Activated naive CD8-positive, alpha-beta T cell treated with anti-CD3 and anti-CD28 coated beads, Interleukin-2, amount 10 ng/mL, durations not matched to agents 7 days and 5 days (primary cell): ENCODE measurements around the gene PIK3CD. TPM values are rescaled to one million over a fixed set of nuclear protein-coding genes. Genes with fewer than 3 reads are reported as not detected.
"Not testable (repeated sequence)": the region's sequence is repeated elsewhere in the genome, so short reads cannot be mapped to it uniquely, and the experiment has no call there.

Experiments
- ATAC-seq: fragments of 150-1000 bp; cut with Tn5 transposase; one replicate; pipeline ENCODE4 v1.10.0; 2021; ENCODE audit warnings: low read depth, moderate library complexity
- POLR2A ChIA-PET: fragments of 350-600 bp; sonication (Branson Sonifier 250); formaldehyde crosslinking; loops from one replicate; lab custom pipeline; 2021; ENCODE audit warnings: antibody characterized with exemption; lab: Charles Lee
- DNase-seq: peaks from one replicate; pipeline ENCODE4 v3.0.0; 2021
- H3K27ac Mint-ChIP-seq: one replicate; pipeline ENCODE4 v1.8.0; 2022; ENCODE audit warnings: mild to moderate bottlenecking, mixed read lengths
- H3K27me3 Mint-ChIP-seq: one replicate; pipeline ENCODE4 v1.8.0; 2022; ENCODE audit warnings: mild to moderate bottlenecking, moderate library complexity, mixed read lengths
- H3K36me3 Mint-ChIP-seq: one replicate; pipeline ENCODE4 v1.8.0; 2021; ENCODE audit warnings: mild to moderate bottlenecking, mixed read lengths
- H3K4me1 Mint-ChIP-seq: one replicate; pipeline ENCODE4 v1.8.0; 2021; ENCODE audit warnings: mixed read lengths
- H3K4me3 Mint-ChIP-seq: one replicate; pipeline ENCODE4 v1.8.0; 2022; ENCODE audit warnings: mild to moderate bottlenecking, moderate library complexity, mixed read lengths
- H3K9me3 Mint-ChIP-seq: one replicate; pipeline ENCODE4 v1.8.0; 2021; ENCODE audit warnings: mixed read lengths
- total RNA-seq, 2 experiments: library from RNA; stranded (reverse); gene quantifications; one replicate each; pipeline ENCODE4 v1.2.3, GENCODE V29; 2021

Gene PIK3CD
- total RNA-seq, 2 experiments from 2014 or later: 250 TPM

GRCh38 chr1:9668080-9668479 is 16.5 kb downstream of the PIK3CD start:
- H3K4me1 Mint-ChIP-seq: peaks cover 44% of the 10 kb centered on the region
- ATAC-seq: no peak
- peaks cover 39% of the 10 kb centered on the region for H3K36me3 Mint-ChIP-seq
- POLR2A ChIA-PET: interaction anchor here (0.6 to 2.0 kb wide), 6 partner anchors 13 to 48 kb away, joined by 3 to 7 read pairs (median 5); partner anchors contain the start of gene PIK3CD
- no peaks in the 10 kb centered on the region for H3K27me3 Mint-ChIP-seq
- no peak for DNase-seq
- peak overlapping the region; percentile 25 for H3K27ac Mint-ChIP-seq
- H3K9me3 Mint-ChIP-seq: no peaks in the 10 kb centered on the region
- peak overlapping the region; percentile 35 for H3K4me3 Mint-ChIP-seq

- H3K36me3 Mint-ChIP-seq: peaks cover 39% of the 10 kb centered on the region
Measured at GRCh38 chr1:9670085-9670484, 18.6 kb downstream of the PIK3CD start.

GRCh38 chr1:9671377-9672140 is 20.0 kb downstream of the PIK3CD start:
- Mint-ChIP-seq H3K9me3 (no peaks in the 10 kb centered on the region), H3K27me3 (no peaks in the 10 kb centered on the region), H3K27ac (no peak overlapping the region), H3K36me3 (peaks cover 38% of the 10 kb centered on the region), H3K4me3 (no peak overlapping the region), H3K4me1 (peaks cover 51% of the 10 kb centered on the region)
- no peak for DNase-seq
- POLR2A ChIA-PET: interaction anchor here (0.6 to 1.0 kb wide), 3 partner anchors 12 to 16 kb away, joined by 3 read pairs; no protein-coding TSS in a partner anchor
- ATAC-seq: peak; percentile 19

More at GRCh38 chr1:9670085-9670484, 18.6 kb downstream of the PIK3CD start:
- ATAC-seq (no peak), DNase-seq (no peak)
- H3K4me3 Mint-ChIP-seq: no peak overlapping the region
- H3K4me1 Mint-ChIP-seq: peaks cover 51% of the 10 kb centered on the region
- H3K9me3 Mint-ChIP-seq: no peaks in the 10 kb centered on the region
- POLR2A ChIA-PET: interaction anchor here (0.7 to 1.0 kb wide), 2 partner anchors 11 to 12 kb away, joined by 3 to 5 read pairs; no protein-coding TSS in a partner anchor
- H3K27me3 Mint-ChIP-seq: no peaks in the 10 kb centered on the region
- peak overlapping the region; percentile 69 for H3K27ac Mint-ChIP-seq

GRCh38 chr1:9672444-9672843 is 20.9 kb downstream of the PIK3CD start:
- DNase-seq (no peak), ATAC-seq (no peak)
- Mint-ChIP-seq H3K27ac (peak overlapping the region; percentile 69), H3K9me3 (no peaks in the 10 kb centered on the region), H3K27me3 (no peaks in the 10 kb centered on the region), H3K36me3 (peaks cover 45% of the 10 kb centered on the region), H3K4me3 (no peak overlapping the region), H3K4me1 (peaks cover 58% of the 10 kb centered on the region)
- POLR2A ChIA-PET: interaction anchor here (1.0 kb wide), 1 partner anchor 14 kb away, joined by 3 read pairs; no protein-coding TSS in a partner anchor

- no peak overlapping the region for H3K4me3 Mint-ChIP-seq
- POLR2A ChIA-PET: interaction anchor here (0.9 to 1.8 kb wide), 4 partner anchors 10 to 46 kb away, joined by 3 to 5 read pairs (median 5); no protein-coding TSS in a partner anchor
- peaks cover 51% of the 10 kb centered on the region for H3K4me1 Mint-ChIP-seq
- DNase-seq: no peak
- peaks cover 45% of the 10 kb centered on the region for H3K36me3 Mint-ChIP-seq
- H3K27ac Mint-ChIP-seq: no peak overlapping the region
- no peak for ATAC-seq
- H3K9me3 Mint-ChIP-seq: no peaks in the 10 kb centered on the region
- H3K27me3 Mint-ChIP-seq: no peaks in the 10 kb centered on the region
Measured at GRCh38 chr1:9675393-9675792, 23.9 kb downstream of the PIK3CD start.

GRCh38 chr1:9676128-9676527 is 24.6 kb downstream of the PIK3CD start:
- H3K27ac Mint-ChIP-seq: peak overlapping the region; percentile 28
- POLR2A ChIA-PET: interaction anchor here (0.7 to 1.8 kb wide), 5 partner anchors 11 to 47 kb away, joined by 3 to 5 read pairs (median 3); no protein-coding TSS in a partner anchor
- ATAC-seq, H3K9me3 Mint-ChIP-seq, H3K27me3 Mint-ChIP-seq, DNase-seq: not testable (repeated sequence)
- H3K4me1 Mint-ChIP-seq: peaks cover 55% of the 10 kb centered on the region
- peak overlapping the region; percentile 38 for H3K4me3 Mint-ChIP-seq
- H3K36me3 Mint-ChIP-seq: peaks cover 41% of the 10 kb centered on the region

GRCh38 chr1:9676815-9677393 is 25.4 kb downstream of the PIK3CD start:
- Mint-ChIP-seq H3K4me3 (no peak overlapping the region), H3K27ac (peak overlapping the region; percentile 86), H3K36me3 (peaks cover 41% of the 10 kb centered on the region), H3K9me3 (no peaks in the 10 kb centered on the region), H3K27me3 (no peaks in the 10 kb centered on the region), H3K4me1 (peaks cover 55% of the 10 kb centered on the region)
- DNase-seq: no peak
- no peak for ATAC-seq
- POLR2A ChIA-PET: interaction anchor here (0.7 to 1.8 kb wide), 4 partner anchors 11 to 50 kb away, joined by 3 to 6 read pairs (median 5); no protein-coding TSS in a partner anchor

- H3K36me3 Mint-ChIP-seq: peaks cover 38% of the 10 kb centered on the region
- H3K27me3 Mint-ChIP-seq: no peaks in the 10 kb centered on the region
- DNase-seq: no peak
- POLR2A ChIA-PET: interaction anchor here (1.0 to 1.1 kb wide), 2 partner anchors 24 to 34 kb away, joined by 3 to 5 read pairs; no protein-coding TSS in a partner anchor
- no peaks in the 10 kb centered on the region for H3K9me3 Mint-ChIP-seq
- ATAC-seq: no peak
- peaks cover 50% of the 10 kb centered on the region for H3K4me1 Mint-ChIP-seq
- no peak overlapping the region for H3K27ac Mint-ChIP-seq
- H3K4me3 Mint-ChIP-seq: no peak overlapping the region
Measured at GRCh38 chr1:9680091-9680490, 28.6 kb downstream of the PIK3CD start.

GRCh38 chr1:9680828-9681227 is 29.3 kb downstream of the PIK3CD start:
- DNase-seq (no peak), ATAC-seq (no peak)
- Mint-ChIP-seq H3K9me3 (no peaks in the 10 kb centered on the region), H3K36me3 (peaks cover 39% of the 10 kb centered on the region), H3K27me3 (no peaks in the 10 kb centered on the region), H3K4me1 (peaks cover 52% of the 10 kb centered on the region), H3K27ac (peak overlapping the region; percentile 73), H3K4me3 (no peak overlapping the region)
- POLR2A ChIA-PET: interaction anchor here (1.0 to 2.0 kb wide), 4 partner anchors 10 to 50 kb away, joined by 3 to 7 read pairs (median 4); no protein-coding TSS in a partner anchor

- Mint-ChIP-seq H3K27ac (peak overlapping the region; percentile 26), H3K4me1 (peaks cover 49% of the 10 kb centered on the region), H3K4me3 (no peak overlapping the region), H3K9me3 (no peaks in the 10 kb centered on the region), H3K36me3 (peaks cover 20% of the 10 kb centered on the region), H3K27me3 (no peaks in the 10 kb centered on the region)
- DNase-seq (no peak), ATAC-seq (no peak)
- POLR2A ChIA-PET: interaction anchor here (0.6 to 9.0 kb wide), 6 partner anchors 10 to 630 kb away, joined by 3 to 122 read pairs (median 3); partner anchors contain the start of gene PIK3CD
Measured at GRCh38 chr1:9684801-9685200, 33.3 kb downstream of the PIK3CD start.

GRCh38 chr1:9687120-9687873 is 35.8 kb downstream of the PIK3CD start:
- Mint-ChIP-seq H3K27ac (peak overlapping the region; percentile 80), H3K4me3 (peak overlapping the region; percentile 82), H3K36me3 (peaks cover 23% of the 10 kb centered on the region), H3K27me3 (no peaks in the 10 kb centered on the region), H3K4me1 (peaks cover 60% of the 10 kb centered on the region), H3K9me3 (no peaks in the 10 kb centered on the region)
- DNase-seq (peak; percentile 62), ATAC-seq (peak; percentile 31)
- POLR2A ChIA-PET: interaction anchor here (1.3 to 9.0 kb wide), 5 partner anchors 17 to 59 kb away, joined by 4 to 122 read pairs (median 83); partner anchors contain the start of gene PIK3CD

GRCh38 chr1:9687874-9688582 is 36.5 kb downstream of the PIK3CD start:
- H3K36me3 Mint-ChIP-seq: peaks cover 27% of the 10 kb centered on the region
- POLR2A ChIA-PET: interaction anchor here (1.3 to 9.0 kb wide), 5 partner anchors 17 to 60 kb away, joined by 4 to 122 read pairs (median 83); partner anchors contain the start of gene PIK3CD
- H3K4me3 Mint-ChIP-seq: peak overlapping the region; percentile 82
- H3K4me1 Mint-ChIP-seq: peaks cover 62% of the 10 kb centered on the region
- peak; percentile 58 for DNase-seq
- H3K27ac Mint-ChIP-seq: peak overlapping the region; percentile 80
- no peaks in the 10 kb centered on the region for H3K27me3 Mint-ChIP-seq
- no peak for ATAC-seq
- H3K9me3 Mint-ChIP-seq: no peaks in the 10 kb centered on the region
